Panc1 (cell line): ENCODE results near the gene WNK1.

Experiments used
- CTCF ChIP-seq: fragments of 450-650 bp; IDR thresholded peaks from 2 replicates; pipeline ENCODE4 v1.5.1; 2017; ENCODE audit warnings: mild to moderate bottlenecking
- POLR2AphosphoS5 ChIP-seq: IDR thresholded peaks from 2 replicates; pipeline ENCODE4 v1.6.1; 2012; ENCODE audit warnings: mild to moderate bottlenecking, low read depth, low read length, moderate library complexity
- REST ChIP-seq, 2 experiments: IDR thresholded peaks; 2 replicates each; pipeline ENCODE4 v1.6.1; 2011 to 2012; ENCODE audit warnings: low read depth in 2 of 2, control low read depth in 1 of 2, low read length in 1 of 2, mild to moderate bottlenecking in 1 of 2, moderate library complexity in 1 of 2; ENCODE audit not compliant: insufficient read depth in 1 of 2

GRCh38 chr12:954741-955140 is 202.4 kb downstream of the WNK1 start:
- TF ChIP-seq CTCF (no peak), REST (IDR thresholded peaks at IDR 0.05; ENCODE audit: insufficient read depth in 1 of 2, low read depth in 2 of 2, low read length in 1 of 2) (no peak), POLR2AphosphoS5 (no peak)
